D721Med (cell line): ENCODE measurements around the gene S100G.
"Not testable (repeated sequence)": the region's sequence is repeated elsewhere in the genome, so short reads cannot be mapped to it uniquely, and the experiment has no call there.

Experiments
- DNase-seq: peaks from one replicate; pipeline ENCODE4 v3.0.0; 2011; ENCODE audit warnings: low spot score; ENCODE audit not compliant: insufficient read length
- FAIRE-seq: peaks from 2 replicates; lab custom pipeline; 2011; peaks lifted over from hg19 to GRCh38; lab: Jason Lieb, UNC
- CTCF ChIP-seq: IDR thresholded peaks from 2 replicates; pipeline ENCODE4 v1.5.1; 2012; ENCODE audit warnings: mild to moderate bottlenecking, control low read depth; ENCODE audit not compliant: insufficient read depth; ENCODE audit errors: missing control alignments

The S100G gene

GRCh38 chrX:16612257-16612897 is 37.6 kb upstream of the S100G start:
- no peak for DNase-seq
- no peak for TF ChIP-seq CTCF
- no peak for FAIRE-seq

GRCh38 chrX:16617382-16617781 is 32.6 kb upstream of the S100G start:
- no peak for TF ChIP-seq CTCF
- FAIRE-seq (no peak), DNase-seq (no peak)

- FAIRE-seq (no peak), DNase-seq (no peak)
- no peak for TF ChIP-seq CTCF
Observed at GRCh38 chrX:16618422-16618821, 31.5 kb upstream of the S100G start.

- no peak for TF ChIP-seq CTCF
- no peak for DNase-seq
- no peak for FAIRE-seq
Observed at GRCh38 chrX:16619024-16619423, 30.9 kb upstream of the S100G start.

GRCh38 chrX:16628511-16628910 is 21.4 kb upstream of the S100G start:
- DNase-seq, FAIRE-seq: not testable (repeated sequence)

- TF ChIP-seq CTCF = no peak
- DNase-seq = no peak
- no peak for FAIRE-seq
Observed at GRCh38 chrX:16628946-16629595, 20.9 kb upstream of the S100G start.

GRCh38 chrX:16629909-16630308 is 20.0 kb upstream of the S100G start:
- DNase-seq (no peak), FAIRE-seq (no peak)
- TF ChIP-seq CTCF = no peak
